Ascending aorta (tissue), 2 donors: Measurements from ENCODE around the gene C19orf12. TPM values are rescaled to one million over a fixed set of nuclear protein-coding genes. Genes with fewer than 3 reads are reported as not detected.

Experiments used
- DNase-seq, 2 donors: peaks; one replicate each; pipeline ENCODE4 v3.0.0-alpha.2; 2019; ENCODE audit warnings: low spot score in 2 of 2
- H3K27ac ChIP-seq, 2 donors: fragments of 200-600 bp; sonication (generic); one replicate each; pipeline ENCODE4 v1.5.1; 2016 to 2017; ENCODE audit warnings: mild to moderate bottlenecking in 1 of 2
- H3K27me3 ChIP-seq: fragments of 200-600 bp; sonication (generic); one replicate; pipeline ENCODE4 v1.5.1; 2017
- H3K36me3 ChIP-seq, 2 donors: fragments of 200-600 bp; sonication (generic); one replicate each; pipeline ENCODE4 v1.5.1; 2016
- H3K4me1 ChIP-seq, 2 donors: fragments of 200-600 bp; sonication (generic); one replicate each; pipeline ENCODE4 v1.5.1; 2016 to 2017; ENCODE audit warnings: mild to moderate bottlenecking in 1 of 2
- H3K4me3 ChIP-seq, 2 donors: fragments of 200-600 bp; sonication (generic); one replicate each; pipeline ENCODE4 v1.5.1; 2016 to 2017; ENCODE audit warnings: mild to moderate bottlenecking in 1 of 2
- H3K9me3 ChIP-seq, 2 donors: fragments of 200-600 bp; sonication (generic); one replicate each; pipeline ENCODE4 v1.5.1; 2016
- CTCF ChIP-seq, 3 experiments: fragments of 200-600 bp in 2 of 3; fragments of 450-650 bp in 1 of 3; sonication (generic) in 2 of 3; IDR thresholded peaks; one replicate each; pipeline ENCODE4 v1.5.1; 2016 to 2019; ENCODE audit warnings: antibody characterized with exemption in 3 of 3, mild to moderate bottlenecking in 1 of 3, moderate library complexity in 1 of 3
- intact Hi-C: fragments of 100-400 bp; cut with DNase I; formaldehyde crosslinking; loops from one replicate; pipeline ENCODE4 v1.15.1; 2023
- total RNA-seq: library from RNA; depleted of rRNA; stranded (reverse); fragments of >200 nt; gene quantifications from one replicate; pipeline ENCODE4 v1.1.0, GENCODE V29; 2016

Gene C19orf12
- total RNA-seq, 1 donor from 2014 or later, result 37.8 TPM

DNA sequence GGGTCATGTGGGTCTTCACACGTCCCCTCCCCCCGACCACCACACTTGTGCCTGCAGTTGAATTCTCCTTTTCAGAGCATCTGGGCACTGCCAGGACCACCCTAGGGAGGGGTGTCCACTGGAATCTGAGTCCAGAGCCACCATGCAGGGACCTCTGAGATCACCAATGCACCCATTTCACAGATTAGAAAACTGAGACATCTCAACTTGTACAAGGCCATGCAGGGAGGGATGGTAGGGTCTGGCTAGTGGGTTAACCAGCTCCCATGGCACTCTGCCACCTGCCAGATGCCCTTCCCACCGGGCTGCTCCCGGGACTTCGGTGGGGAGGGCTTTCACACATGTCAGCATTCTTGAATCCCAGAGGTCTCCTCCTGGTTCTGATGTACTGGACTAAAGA lies 44.3 kb upstream of the C19orf12 start:
- Histone ChIP-seq H3K27me3 (peaks cover 3% of the 10 kb centered on the region), H3K9me3 (no peaks in the 10 kb centered on the region), H3K27ac (no peak overlapping the region), H3K4me3 (no peak overlapping the region), H3K36me3 (no peaks in the 10 kb centered on the region), H3K4me1 (no peaks in the 10 kb centered on the region)
- no peak for TF ChIP-seq CTCF (IDR thresholded peaks at IDR 0.05)
- no peak for DNase-seq
- intact Hi-C loops, result no loop called here

DNA sequence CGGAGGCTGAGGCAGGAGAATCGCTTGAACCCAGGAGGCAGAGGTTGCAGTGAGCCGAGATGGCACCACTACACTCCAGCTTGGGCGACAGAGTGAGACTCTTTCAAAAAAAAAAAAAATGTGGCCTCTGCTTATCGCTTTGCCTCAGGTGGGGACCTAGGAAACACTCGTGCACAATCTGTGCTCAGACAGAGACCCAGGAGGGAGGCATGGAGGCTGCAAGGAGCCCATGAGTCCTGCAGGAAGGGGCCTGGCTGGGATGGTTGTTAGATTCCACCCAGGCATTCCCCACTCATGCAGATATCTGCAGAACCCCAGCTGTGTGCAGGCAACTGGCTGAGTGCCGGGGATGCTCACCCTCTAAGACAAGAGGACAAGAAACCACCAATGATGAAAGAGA lies 43.8 kb upstream of the C19orf12 start:
- H3K4me3 ChIP-seq, result no peak overlapping the region

GRCh38 chr19:29757551-29757950 lies 42.5 kb upstream of the C19orf12 start:
- intact Hi-C loops, result no loop called here
- DNase-seq, result no peak
- Histone ChIP-seq H3K27me3 (peaks cover 3% of the 10 kb centered on the region), H3K27ac (no peak overlapping the region), H3K4me1 (no peaks in the 10 kb centered on the region), H3K4me3 (no peak overlapping the region), H3K36me3 (no peaks in the 10 kb centered on the region), H3K9me3 (no peaks in the 10 kb centered on the region)
- no peak for TF ChIP-seq CTCF (IDR thresholded peaks at IDR 0.05)

More for the DNA sequence above, 43.8 kb upstream of the C19orf12 start:
- Histone ChIP-seq H3K27me3 (peaks cover 3% of the 10 kb centered on the region), H3K9me3 (no peaks in the 10 kb centered on the region), H3K4me1 (no peaks in the 10 kb centered on the region), H3K36me3 (no peaks in the 10 kb centered on the region), H3K27ac (no peak overlapping the region)
- TF ChIP-seq CTCF (IDR thresholded peaks at IDR 0.05), result no peak
- intact Hi-C loops, result no loop called here
- DNase-seq, result no peak

- intact Hi-C loops, result no loop called here
- no peaks in the 10 kb centered on the region for H3K36me3 ChIP-seq
These were observed 38.9 kb upstream of the C19orf12 start for GRCh38 chr19:29753934-29754305.

GRCh38 chr19:29753190-29753933 lies 38.3 kb upstream of the C19orf12 start:
- Histone ChIP-seq H3K27ac (no peak overlapping the region), H3K27me3 (no peaks in the 10 kb centered on the region), H3K9me3 (no peaks in the 10 kb centered on the region), H3K4me3 (no peak overlapping the region), H3K36me3 (no peaks in the 10 kb centered on the region), H3K4me1 (no peaks in the 10 kb centered on the region)
- intact Hi-C loops, result no loop called here
- no peak for DNase-seq
- no peak for TF ChIP-seq CTCF (IDR thresholded peaks at IDR 0.05)

More at GRCh38 chr19:29753934-29754305, 38.9 kb upstream of the C19orf12 start:
- Histone ChIP-seq H3K27me3 (no peaks in the 10 kb centered on the region), H3K4me3 (no peak overlapping the region), H3K4me1 (no peaks in the 10 kb centered on the region), H3K9me3 (no peaks in the 10 kb centered on the region), H3K27ac (no peak overlapping the region)
- TF ChIP-seq CTCF (IDR thresholded peaks at IDR 0.05), result no peak
- no peak for DNase-seq
